ENCODE results near the gene ANO6. TPM values are rescaled to one million over a fixed set of nuclear protein-coding genes. Genes with fewer than 3 reads are reported as not detected.
"Not testable (repeated sequence)": the region's sequence is repeated elsewhere in the genome, so short reads cannot be mapped to it uniquely, and the experiment has no call there.

ANO6 gene
- total RNA-seq: 91.4 TPM

DNA sequence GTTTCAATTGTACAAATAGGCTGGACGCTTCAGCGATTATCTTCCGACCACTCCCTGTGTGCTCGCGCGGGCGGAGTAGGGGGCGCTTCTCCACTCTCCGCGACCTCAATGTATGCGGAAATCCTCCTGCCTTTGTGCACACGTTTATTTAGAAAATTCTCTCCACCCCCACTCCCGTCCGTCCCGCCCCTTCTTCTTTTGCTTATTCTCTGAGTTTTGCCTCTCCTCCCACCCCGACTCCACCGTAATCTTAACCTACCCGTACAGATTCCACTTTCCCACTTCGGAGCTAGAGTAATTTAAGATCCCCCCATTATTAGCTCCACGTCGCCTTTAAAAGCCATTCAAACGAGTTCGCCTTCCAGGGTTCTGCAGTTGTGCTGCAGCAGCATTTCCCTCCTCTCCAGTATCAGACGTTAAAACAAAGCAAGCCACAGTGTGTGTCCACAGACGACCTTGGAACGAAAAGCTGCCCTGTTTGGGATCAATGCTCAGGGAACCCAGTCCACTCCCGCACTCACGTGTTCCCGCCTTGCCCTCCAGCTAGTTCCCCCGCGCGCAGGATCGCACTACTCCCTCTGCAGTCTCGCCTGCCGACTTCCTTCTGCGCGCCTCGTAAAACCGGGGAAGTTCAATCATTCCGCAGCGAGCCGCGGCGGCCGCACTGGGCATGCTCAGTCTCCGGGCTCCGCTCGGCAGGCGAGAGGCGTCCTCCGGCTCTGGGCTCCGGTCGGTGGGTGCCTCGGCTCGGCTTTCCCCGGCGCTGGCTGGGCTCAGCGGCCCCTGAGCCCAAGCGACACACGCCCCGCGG lies at the start of gene ANO6:
ANO6 (plus strand) TSS at position 677 of the 811 bp plus-strand sequence. CDS start 227 bp downstream, outside the sequence.
- DNase-seq (ENCODE audit: low spot score): peak; percentile 90

DNA sequence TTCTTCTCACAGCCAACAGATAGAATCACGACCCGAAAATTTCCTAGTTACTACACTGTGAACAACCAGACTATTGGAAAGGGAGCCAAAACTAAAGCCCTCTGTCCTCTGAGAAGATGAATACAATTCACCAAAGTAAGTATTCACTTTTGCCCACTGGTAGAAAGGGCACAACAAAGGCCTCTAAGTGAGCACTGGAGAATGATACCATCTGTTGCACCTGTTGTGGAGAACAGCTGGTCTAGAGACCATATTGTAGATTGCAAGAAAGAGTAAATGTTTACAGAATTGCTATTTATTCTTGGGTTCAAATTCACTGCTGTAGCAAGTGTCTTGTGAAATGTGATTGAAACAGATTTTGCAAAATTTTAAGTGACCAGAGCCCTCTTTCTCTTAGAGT lies 46.9 kb upstream of the ANO6 start:
- DNase-seq (ENCODE audit: low spot score): no peak

- peak; percentile 85 for DNase-seq (ENCODE audit: low spot score)
These were observed 45.3 kb upstream of the ANO6 start for GRCh38 chr12:45170456-45171042.

DNA sequence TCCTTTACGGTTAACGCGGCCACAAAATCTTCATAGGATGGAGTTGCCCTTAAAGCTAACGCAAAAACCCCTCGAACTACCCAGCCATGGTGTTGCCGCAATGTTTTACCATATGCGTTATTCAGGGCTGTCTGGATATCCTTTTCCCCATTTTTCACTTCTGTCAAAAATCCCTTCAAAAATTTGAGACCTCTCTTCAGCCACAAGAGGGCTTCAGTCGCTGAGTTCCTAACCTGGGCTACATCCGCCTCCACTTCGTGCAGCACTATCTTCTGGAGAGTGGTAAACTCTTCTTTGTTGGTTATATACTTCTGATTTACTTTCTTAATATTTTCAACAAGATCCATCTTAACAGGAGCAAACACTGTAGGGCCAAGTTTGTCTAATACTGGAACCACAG lies 42.6 kb upstream of the ANO6 start:
- not testable (repeated sequence) for DNase-seq (ENCODE audit: low spot score)

DNA sequence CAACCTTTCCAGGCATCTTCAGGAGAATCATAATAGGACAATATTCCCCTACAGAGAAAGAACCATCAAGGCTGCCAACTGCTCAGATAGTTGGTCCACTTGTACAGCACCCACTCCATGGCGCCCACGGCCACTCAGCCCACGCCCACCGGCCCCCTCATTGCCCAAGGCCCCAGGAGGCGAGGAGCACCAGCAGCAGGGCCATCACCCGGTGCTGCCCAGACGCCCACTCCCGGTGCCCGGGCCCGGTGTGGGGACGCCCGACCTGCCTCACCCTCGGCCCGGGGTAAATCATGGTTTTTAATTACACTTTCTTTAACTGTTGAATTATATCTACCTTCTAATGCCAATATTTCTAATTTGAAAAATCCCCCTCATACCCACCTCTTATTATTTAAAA lies 41.3 kb upstream of the ANO6 start:
- DNase-seq (ENCODE audit: low spot score): no peak

GRCh38 chr12:45178771-45179170 lies 37.1 kb upstream of the ANO6 start:
- DNase-seq (ENCODE audit: low spot score): no peak

GRCh38 chr12:45182511-45182910 lies 33.4 kb upstream of the ANO6 start:
- DNase-seq (ENCODE audit: low spot score): no peak

DNA sequence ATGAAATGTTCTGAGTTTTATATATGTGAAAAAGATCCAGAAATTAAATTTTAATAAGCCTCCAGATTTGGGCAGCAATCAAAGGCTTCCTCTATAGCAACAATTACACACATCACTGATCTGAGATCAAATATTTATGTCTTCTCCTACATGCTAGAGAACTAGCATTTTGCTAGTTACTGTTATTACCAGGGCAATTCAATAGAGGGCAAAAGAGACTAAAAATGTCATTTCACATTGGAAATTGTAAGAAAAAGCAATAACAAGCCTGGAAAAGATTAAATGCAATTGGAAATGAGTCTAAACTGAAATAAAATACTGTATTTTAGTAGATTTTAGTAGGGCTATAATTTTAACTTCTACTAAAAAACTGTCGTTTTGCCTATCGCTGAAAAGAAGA lies 32.6 kb upstream of the ANO6 start:
- DNase-seq (ENCODE audit: low spot score): no peak

DNA sequence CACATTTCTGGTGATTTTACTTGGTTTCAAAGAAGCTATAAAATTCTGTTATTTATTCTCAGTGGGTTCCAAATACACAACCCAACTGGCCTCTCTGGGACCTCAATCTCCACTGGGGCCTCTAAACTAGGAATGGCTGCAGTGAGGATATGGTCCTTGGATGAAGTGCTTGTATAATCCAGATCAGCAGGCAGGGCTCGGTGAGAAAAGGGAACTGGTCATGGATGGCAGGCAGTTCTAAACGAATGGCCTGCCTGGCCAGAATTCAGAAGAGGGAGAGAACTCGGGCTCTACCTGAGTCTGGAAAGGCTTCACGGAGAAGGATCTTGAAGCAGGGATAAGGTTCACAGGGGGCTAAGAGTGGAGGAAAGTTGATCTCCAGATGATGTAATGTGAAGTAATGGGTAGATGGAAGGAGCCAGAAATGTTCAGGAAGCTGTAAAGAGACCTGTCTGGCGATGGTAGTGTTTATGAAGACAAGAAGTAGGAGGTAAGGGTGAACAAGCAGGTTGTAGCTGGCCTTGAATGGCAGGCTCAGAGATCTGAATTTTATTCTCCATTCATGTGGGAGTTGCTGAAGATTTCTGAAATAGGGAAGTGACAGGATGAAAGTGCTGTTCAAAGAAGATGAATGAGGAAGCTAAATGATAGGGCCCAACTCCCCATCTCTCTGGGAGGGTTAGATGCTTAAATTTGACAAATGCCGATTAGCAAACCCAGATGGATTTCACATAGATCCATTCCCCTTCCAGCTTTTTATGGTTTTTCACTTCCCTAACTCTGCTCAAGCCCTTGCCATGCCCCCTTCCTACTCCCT lies 31.5 kb upstream of the ANO6 start:
- DNase-seq (ENCODE audit: low spot score): no peak

DNA sequence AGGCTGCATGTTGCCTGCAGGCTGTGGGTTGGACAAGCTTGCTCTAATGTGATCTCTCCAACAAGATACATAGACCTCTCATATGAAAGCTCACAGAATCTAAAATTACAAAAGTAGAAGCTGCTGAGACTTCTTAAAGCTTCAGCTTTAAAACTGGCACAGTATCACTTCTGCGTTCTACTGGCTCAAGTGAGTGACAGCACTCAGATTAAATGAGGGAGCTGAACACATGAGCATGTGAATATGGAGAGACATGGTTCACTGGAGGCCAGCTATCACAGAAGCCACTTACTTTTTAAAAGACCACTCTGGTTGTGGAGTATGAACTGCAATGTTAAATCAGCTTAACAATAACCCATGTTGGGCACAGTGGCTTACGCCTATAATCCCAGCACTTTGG lies 29.1 kb upstream of the ANO6 start:
- DNase-seq (ENCODE audit: low spot score): no peak

- DNase-seq (ENCODE audit: low spot score): no peak
These were observed 26.0 kb upstream of the ANO6 start for GRCh38 chr12:45189766-45190403.

DNA sequence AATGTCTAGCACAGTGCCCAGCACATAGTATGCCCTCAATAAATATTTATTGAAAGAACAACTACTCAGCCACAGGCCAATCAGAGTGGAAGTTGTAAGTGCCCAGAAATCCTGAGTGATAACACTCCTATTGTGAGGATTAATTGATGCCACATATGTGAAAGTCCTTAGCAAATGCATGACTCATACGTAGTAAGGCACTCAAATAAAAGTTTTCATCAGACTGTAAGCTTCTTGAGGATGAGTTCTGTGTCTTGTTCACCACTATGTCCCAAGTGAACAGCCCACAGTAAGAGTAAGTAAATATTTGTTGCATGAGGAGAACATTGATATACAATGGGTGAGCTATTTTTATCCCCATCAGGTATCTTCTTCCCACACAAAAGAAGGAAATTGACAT lies 24.7 kb upstream of the ANO6 start:
- no peak for DNase-seq (ENCODE audit: low spot score)

DNA sequence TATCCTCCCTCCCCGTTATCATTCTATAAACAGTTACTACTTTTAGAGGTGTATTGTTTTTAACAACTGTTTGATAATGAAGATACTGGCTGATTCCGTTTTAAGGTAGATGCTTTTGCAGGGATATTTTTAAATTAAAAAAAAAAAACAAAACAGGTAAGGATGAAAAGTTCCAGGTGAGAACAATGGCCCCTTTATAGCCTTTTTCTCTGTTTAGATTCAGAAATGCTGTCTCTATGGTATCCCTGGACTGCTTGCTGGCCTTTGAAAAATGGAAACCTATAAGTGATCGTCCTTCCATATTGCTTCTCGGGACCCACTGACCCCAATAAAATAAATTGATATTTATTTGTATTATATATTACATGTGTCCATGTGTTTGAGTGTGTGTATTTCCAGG lies 23.2 kb upstream of the ANO6 start:
- DNase-seq (ENCODE audit: low spot score): no peak

DNA sequence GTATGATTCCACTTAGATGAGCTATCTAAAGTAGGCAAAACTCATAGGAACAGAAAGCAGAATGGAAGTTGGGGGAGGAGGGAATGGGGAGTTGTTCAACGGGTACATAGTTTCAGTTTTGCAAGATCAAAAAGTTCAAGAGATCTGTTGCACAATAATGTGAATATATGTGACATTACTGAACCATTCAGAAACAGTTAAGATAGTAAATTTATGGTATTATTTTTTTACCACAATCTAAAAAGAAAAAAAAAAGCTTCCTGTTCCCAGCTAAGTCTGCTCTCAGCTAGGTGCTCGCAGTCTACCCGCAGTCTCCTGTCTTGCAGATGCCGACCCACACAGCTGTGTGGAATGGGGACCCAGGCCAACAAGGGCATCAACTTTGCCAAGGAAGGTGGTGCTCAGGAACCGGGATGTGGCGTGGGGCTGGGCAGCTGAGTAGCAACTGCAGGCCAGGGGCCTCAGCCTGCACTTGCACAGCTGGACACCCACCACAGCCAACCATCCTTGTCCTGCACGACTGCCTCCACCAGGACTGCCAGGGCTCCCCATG lies 15.3 kb upstream of the ANO6 start:
- DNase-seq (ENCODE audit: low spot score): no peak

DNA sequence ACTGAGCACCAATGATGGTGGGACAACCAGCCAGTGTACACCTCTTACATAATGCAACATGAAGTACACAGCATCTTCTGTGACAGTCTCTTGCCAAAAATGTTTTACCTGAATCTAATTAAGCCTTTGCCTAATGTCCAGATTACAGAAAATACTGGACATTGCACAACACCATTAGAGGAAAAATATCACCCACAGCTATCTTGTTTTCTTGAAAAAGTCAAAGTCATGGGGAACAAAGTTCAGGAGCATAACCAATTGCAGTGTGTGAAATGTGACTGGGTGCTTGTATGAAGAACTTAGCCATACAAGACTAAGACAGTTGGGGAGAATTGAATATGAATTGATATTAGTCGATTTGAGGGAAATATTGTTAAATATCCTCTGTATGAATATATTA lies 12.1 kb upstream of the ANO6 start:
- no peak for DNase-seq (ENCODE audit: low spot score)

- DNase-seq (ENCODE audit: low spot score): no peak
These were observed 11.1 kb upstream of the ANO6 start for GRCh38 chr12:45204757-45205156.

DNA sequence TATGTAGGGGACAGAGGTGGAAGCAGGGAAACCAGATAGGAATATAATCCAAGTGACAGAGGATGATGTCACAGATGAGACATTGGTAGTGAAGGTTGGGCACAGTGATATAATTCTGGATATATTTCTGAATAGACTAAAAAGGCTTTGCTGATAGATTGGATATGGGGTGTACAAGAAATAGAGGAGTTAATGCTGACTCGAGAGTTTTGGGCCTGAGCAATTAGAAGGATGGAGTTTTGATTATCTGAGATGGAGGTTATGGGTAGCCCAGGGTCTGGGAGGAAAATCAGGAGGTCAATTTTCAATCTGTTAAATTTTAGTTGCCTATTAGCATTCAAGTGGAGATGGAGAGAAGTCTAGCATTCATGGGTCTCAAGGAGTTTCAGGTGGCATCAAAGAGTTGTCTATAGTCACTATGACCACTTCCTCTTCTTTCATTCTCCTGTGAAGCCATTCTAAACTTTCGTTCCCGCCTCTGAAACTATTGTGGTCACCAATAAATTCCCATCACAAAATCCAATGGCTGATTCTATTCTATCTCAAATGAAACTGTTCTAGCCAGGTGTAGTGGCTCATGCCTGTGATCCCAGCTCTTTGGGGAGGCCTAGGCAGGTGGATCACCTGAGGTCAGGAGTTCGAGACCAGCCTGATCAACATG lies 10.6 kb upstream of the ANO6 start:
- no peak for DNase-seq (ENCODE audit: low spot score)

GRCh38 chr12:45208604-45209487 lies 7.0 kb upstream of the ANO6 start:
- no peak for DNase-seq (ENCODE audit: low spot score)

GRCh38 chr12:45209784-45210183 lies 6.1 kb upstream of the ANO6 start:
- DNase-seq (ENCODE audit: low spot score): no peak

DNA sequence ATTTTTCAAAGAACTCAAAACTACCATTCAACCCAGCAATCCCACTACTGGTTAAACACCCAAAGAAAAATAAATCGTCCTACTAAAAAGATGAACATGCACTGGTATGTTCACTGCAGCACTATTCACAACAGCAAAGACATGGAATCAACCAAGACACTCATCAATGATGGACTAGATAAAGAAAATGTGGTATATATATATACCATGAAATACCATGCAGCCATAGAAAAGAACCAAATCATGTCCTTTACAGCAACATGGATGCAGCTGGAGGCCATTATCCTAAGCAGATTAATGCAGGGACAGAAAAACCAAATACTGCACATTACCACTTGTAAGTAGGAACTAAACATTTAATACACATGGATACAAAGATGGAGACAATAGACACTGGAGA lies 3.8 kb upstream of the ANO6 start:
- no peak for DNase-seq (ENCODE audit: low spot score)
